ENCODE data around the gene NUAK2.

The NUAK2 gene

GRCh38 chr1:205345761-205346160, 24.2 kb upstream of the NUAK2 start:
- DNase-seq, result no peak

- peak; percentile 57 to 58 for DNase-seq
These were observed 22.8 kb upstream of the NUAK2 start for GRCh38 chr1:205344066-205344928.

GRCh38 chr1:205343431-205344065, 22.0 kb upstream of the NUAK2 start:
- peak in 1 of 2 donors; percentile 27 for DNase-seq

GRCh38 chr1:205342986-205343385, 21.4 kb upstream of the NUAK2 start:
- no peak for DNase-seq

- DNase-seq, result no peak
These were observed 19.1 kb upstream of the NUAK2 start for GRCh38 chr1:205340676-205341075.

- no peak for DNase-seq
These were observed 18.2 kb upstream of the NUAK2 start for GRCh38 chr1:205339717-205340116.

GRCh38 chr1:205339197-205339702, 17.7 kb upstream of the NUAK2 start:
- no peak for DNase-seq

- DNase-seq, result no peak
These were observed 16.5 kb upstream of the NUAK2 start for GRCh38 chr1:205338011-205338410.

- no peak for DNase-seq
These were observed 15.9 kb upstream of the NUAK2 start for GRCh38 chr1:205337481-205337880.

- DNase-seq, result peak; percentile 84
These were observed 14.1 kb upstream of the NUAK2 start for GRCh38 chr1:205335692-205336091.

GRCh38 chr1:205332015-205332791, 10.7 kb upstream of the NUAK2 start:
- DNase-seq, result no peak

GRCh38 chr1:205330150-205330549, 8.6 kb upstream of the NUAK2 start:
- no peak for DNase-seq

- no peak for DNase-seq
These were observed 8.2 kb upstream of the NUAK2 start for GRCh38 chr1:205329719-205330118.

GRCh38 chr1:205328476-205328875, 6.9 kb upstream of the NUAK2 start:
- no peak for DNase-seq

GRCh38 chr1:205326812-205327466, 5.4 kb upstream of the NUAK2 start:
- DNase-seq, result no peak

GRCh38 chr1:205325334-205325884, 3.9 kb upstream of the NUAK2 start:
- peak; percentile 38 to 63 for DNase-seq

- no peak for DNase-seq
These were observed 3.2 kb upstream of the NUAK2 start for GRCh38 chr1:205324781-205325180.

GRCh38 chr1:205323794-205324193, 2.2 kb upstream of the NUAK2 start:
- no peak for DNase-seq

GRCh38 chr1:205321959-205322283, 376 bp upstream of the NUAK2 start:
- DNase-seq, result no peak

- DNase-seq, result peak; percentile 27 to 29
These were observed 2.2 kb downstream of the NUAK2 start for GRCh38 chr1:205319081-205320018.

GRCh38 chr1:205318231-205318991, 3.1 kb downstream of the NUAK2 start:
- no peak for DNase-seq
